Testis (tissue), 3 donors: ENCODE results near the gene SLC9A6. TPM values are rescaled to one million over a fixed set of nuclear protein-coding genes. Genes with fewer than 3 reads are reported as not detected.

Source experiments
- DNase-seq: peaks from one replicate; pipeline ENCODE4 v3.0.0-alpha.2; 2019
- H3K27ac ChIP-seq, 2 donors: fragments of 200-600 bp; sonication (generic); one replicate each; pipeline ENCODE4 v1.5.1; 2019
- H3K27me3 ChIP-seq: fragments of 200-600 bp; sonication (generic); one replicate; pipeline ENCODE4 v1.5.1; 2019
- H3K36me3 ChIP-seq: fragments of 200-600 bp; sonication (generic); one replicate; pipeline ENCODE4 v1.5.1; 2017; ENCODE audit warnings: low read depth; ENCODE audit errors: missing control alignments
- H3K4me1 ChIP-seq: fragments of 200-600 bp; sonication (generic); one replicate; pipeline ENCODE4 v1.5.1; 2019
- H3K4me3 ChIP-seq, 2 donors: fragments of 200-600 bp; sonication (generic); one replicate each; pipeline ENCODE4 v1.5.1; 2017 to 2019
- H3K9me3 ChIP-seq: fragments of 200-600 bp; sonication (generic); one replicate; pipeline ENCODE4 v1.5.1; 2017
- POLR2A ChIP-seq: fragments of 450-650 bp; IDR thresholded peaks from one replicate; pipeline ENCODE4 v1.6.1; 2017; ENCODE audit warnings: antibody characterized with exemption, mild to moderate bottlenecking, moderate library complexity
- WGBS, 2 donors: methylation state at CpG; one replicate each; pipeline ENCODE4 v1.1.5; 2018; 5-methylcytosine and 5-hydroxymethylcytosine counted together
- intact Hi-C: fragments of 100-400 bp; cut with DNase I; formaldehyde crosslinking; loops from one replicate; pipeline ENCODE4 v1.15.1; 2023; ENCODE audit warnings: low total_unique reads
- polyA plus RNA-seq: library from polyadenylated mRNA; stranded (reverse); fragments of 350-450 nt; fragmentation: Illumina TruSeq; extraction: RNeasy Lipid Tissue Mini Kit (QIAGEN cat#74804); gene quantifications from one replicate; pipeline ENCODE4 v1.2.3, GENCODE V29; 2014; ENCODE audit warnings: low read depth, low replicate concordance; ENCODE audit not compliant: insufficient read depth
- total RNA-seq, 2 donors: library from RNA; depleted of rRNA; stranded (reverse); fragments of >200 nt; gene quantifications; one replicate each; pipeline ENCODE4 v1.2.3, GENCODE V29; 2016
- TF ChIP-seq, protein P1 (sequence below), 3 experiments: fragments of 450-650 bp in 2 of 3; fragments of 200-600 bp in 1 of 3; sonication (generic) in 1 of 3; IDR thresholded peaks; one replicate each; pipeline ENCODE4 v1.5.1; 2016 to 2019; ENCODE audit warnings: antibody characterized with exemption in 3 of 3, mild to moderate bottlenecking in 2 of 3, moderate library complexity in 1 of 3

The SLC9A6 gene
- total and polyA plus RNA-seq, 3 donors from 2014 or later = 13.0 to 19.9 (median 18.3) TPM

DNA sequence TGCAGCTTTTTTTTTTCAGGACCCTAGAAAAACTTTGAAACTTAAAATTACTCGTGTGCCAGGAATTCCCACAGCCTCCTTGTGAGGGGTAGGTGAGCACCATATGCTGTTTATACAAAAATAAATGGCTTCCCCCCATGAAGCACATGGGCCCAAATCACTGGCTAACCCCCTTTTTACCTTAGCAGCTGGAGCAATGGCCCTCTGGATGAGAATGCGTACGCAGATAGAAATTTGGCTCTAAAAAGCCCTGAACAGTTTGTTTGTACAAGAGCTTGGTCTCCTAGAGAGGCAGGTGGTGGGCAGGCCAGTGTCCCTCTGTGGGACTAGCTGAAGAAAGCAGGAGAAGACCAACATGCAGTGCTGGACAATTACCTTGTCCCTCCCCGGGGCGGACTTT is 76.5 kb downstream of the SLC9A6 start:
- 83 to 95% methylated on average over 3 to 5 of the region's 5 CpGs for WGBS, 2 donors
- no peaks in the 10 kb centered on the region for H3K4me1 ChIP-seq
- DNase-seq = no peak
- TF ChIP-seq POLR2A = no peak
- TF ChIP-seq, protein P1, sequence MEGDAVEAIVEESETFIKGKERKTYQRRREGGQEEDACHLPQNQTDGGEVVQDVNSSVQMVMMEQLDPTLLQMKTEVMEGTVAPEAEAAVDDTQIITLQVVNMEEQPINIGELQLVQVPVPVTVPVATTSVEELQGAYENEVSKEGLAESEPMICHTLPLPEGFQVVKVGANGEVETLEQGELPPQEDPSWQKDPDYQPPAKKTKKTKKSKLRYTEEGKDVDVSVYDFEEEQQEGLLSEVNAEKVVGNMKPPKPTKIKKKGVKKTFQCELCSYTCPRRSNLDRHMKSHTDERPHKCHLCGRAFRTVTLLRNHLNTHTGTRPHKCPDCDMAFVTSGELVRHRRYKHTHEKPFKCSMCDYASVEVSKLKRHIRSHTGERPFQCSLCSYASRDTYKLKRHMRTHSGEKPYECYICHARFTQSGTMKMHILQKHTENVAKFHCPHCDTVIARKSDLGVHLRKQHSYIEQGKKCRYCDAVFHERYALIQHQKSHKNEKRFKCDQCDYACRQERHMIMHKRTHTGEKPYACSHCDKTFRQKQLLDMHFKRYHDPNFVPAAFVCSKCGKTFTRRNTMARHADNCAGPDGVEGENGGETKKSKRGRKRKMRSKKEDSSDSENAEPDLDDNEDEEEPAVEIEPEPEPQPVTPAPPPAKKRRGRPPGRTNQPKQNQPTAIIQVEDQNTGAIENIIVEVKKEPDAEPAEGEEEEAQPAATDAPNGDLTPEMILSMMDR (IDR thresholded peaks at IDR 0.05) = no peak
- intact Hi-C loops = no loop called here
- H3K36me3 ChIP-seq = no peaks in the 10 kb centered on the region
- H3K4me3 ChIP-seq = no peak overlapping the region
- no peak overlapping the region for H3K27ac ChIP-seq
- H3K27me3 ChIP-seq = no peaks in the 10 kb centered on the region
- H3K9me3 ChIP-seq = no peaks in the 10 kb centered on the region

DNA sequence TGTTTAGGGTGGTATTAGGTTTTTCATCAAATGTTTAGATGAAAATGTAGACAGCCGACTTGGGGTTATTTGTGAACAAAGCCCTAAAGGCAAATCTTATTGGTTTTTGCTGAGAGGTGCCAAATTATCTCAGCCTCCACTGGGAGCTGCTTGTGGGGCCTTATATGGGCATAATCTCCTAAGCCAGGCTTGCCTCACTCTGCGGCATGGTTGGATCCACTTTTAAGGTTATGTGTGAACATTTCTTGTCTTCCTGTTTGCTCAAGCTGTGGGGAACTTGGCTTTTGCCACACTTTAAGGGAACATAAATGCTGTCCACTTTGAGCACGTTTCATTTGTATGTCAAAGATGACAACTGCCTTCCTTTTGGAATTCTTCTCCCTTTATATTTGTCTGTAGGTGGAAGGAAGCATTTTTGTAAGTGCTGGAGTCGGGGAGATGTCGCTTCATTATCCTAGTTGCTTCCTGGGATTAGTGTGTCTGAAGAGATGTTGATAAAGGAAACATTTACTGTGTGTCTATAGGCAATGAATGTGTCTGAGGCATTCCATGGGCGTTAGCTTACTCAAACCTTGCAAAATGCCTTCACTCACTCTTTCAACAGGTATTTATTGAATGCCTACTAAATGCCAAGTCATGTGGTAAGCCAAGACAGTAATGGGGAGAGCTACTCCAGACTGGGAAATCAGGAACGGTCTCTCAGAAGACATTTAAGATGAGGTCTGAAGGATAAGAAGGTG is 78.3 kb downstream of the SLC9A6 start:
- no peak for DNase-seq
- WGBS, 2 donors = 89 to 91% methylated on average over 6 to 7 of the region's 7 CpGs
- no peaks in the 10 kb centered on the region for H3K36me3 ChIP-seq
- H3K27me3 ChIP-seq = no peaks in the 10 kb centered on the region
- H3K27ac ChIP-seq = no peak overlapping the region
- no peaks in the 10 kb centered on the region for H3K9me3 ChIP-seq
- no peaks in the 10 kb centered on the region for H3K4me1 ChIP-seq
- intact Hi-C loops = no loop called here
- no peak overlapping the region for H3K4me3 ChIP-seq
- TF ChIP-seq, protein P1 (IDR thresholded peaks at IDR 0.05) = no peak
- no peak for TF ChIP-seq POLR2A

DNA sequence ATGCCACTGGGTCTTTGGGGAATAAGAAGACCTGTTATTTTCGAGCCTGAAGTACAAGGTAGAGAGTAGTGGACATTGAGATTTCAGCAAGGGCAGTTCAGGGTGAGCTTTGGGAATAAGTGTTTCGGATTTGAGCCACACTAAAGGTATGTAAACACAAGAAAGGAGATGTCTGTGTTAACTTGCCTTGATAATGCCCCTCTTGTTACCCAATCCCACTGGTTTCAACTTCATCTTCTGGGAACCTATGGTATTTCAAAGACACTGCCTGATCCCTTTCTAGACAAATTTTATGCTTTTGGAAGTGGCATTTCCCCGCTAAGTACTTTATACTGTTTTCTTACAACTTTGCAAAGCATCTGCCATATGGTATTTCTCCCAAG is 79.4 kb downstream of the SLC9A6 start:
- intact Hi-C loops = no loop called here
- H3K4me3 ChIP-seq = no peak overlapping the region
- H3K9me3 ChIP-seq = no peaks in the 10 kb centered on the region
- DNase-seq = no peak
- no peaks in the 10 kb centered on the region for H3K36me3 ChIP-seq
- H3K27me3 ChIP-seq = no peaks in the 10 kb centered on the region
- no peaks in the 10 kb centered on the region for H3K4me1 ChIP-seq
- 60 to 97% methylated on average over 3 of the region's 3 CpGs for WGBS, 2 donors
- no peak overlapping the region for H3K27ac ChIP-seq
- no peak for TF ChIP-seq POLR2A
- TF ChIP-seq, protein P1 (IDR thresholded peaks at IDR 0.05) = no peak

DNA sequence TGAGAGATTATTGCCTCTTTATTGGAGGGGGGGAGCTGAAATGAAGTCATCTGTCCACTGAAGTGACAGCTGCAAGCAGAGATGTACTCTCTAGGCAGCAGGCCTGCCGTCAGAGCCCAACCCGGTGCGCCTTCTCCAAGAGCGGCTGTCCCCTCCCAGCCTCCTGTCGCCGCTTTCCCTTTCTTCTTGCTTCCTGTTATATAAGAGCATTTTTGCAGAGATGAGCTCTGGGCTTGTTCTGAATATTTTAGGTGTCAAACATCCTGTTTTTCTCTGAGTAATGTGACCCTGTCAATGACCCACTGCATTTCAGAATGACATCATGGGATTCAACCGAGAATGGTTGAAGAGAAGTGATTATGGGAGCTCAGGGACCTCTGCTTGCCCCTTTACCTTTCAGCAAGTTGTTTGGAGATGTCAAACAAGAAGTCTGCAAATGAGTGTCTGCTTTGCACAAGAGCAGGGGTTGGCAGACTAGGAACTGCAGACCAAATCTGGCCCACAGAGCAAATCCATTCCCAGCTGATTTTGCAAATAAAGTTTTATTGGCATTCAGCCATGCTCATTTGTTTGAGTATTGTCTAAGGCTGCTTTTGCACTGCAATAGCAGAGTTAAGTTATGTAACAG is 79.9 kb downstream of the SLC9A6 start:
- intact Hi-C loops = no loop called here
- Histone ChIP-seq H3K4me3 (no peak overlapping the region), H3K27ac (no peak overlapping the region), H3K4me1 (no peaks in the 10 kb centered on the region), H3K36me3 (no peaks in the 10 kb centered on the region), H3K9me3 (no peaks in the 10 kb centered on the region), H3K27me3 (no peaks in the 10 kb centered on the region)
- TF ChIP-seq, protein P1 (IDR thresholded peaks at IDR 0.05) = no peak
- no peak for TF ChIP-seq POLR2A
- WGBS, 2 donors = 47 to 68% methylated on average over 6 to 7 of the region's 7 CpGs
- DNase-seq = no peak
